Inflammatory macrophage (primary cell): ENCODE results near the gene SETD3.

Source experiments
- DNase-seq, 2 donors: peaks; one replicate each; pipeline ENCODE4 v3.0.0-alpha.2; 2020 to 2022
- total RNA-seq, 18 experiments: gene quantifications; one replicate each; lab custom pipeline; 2026; ENCODE audit warnings: mixed read lengths in 6 of 18, inconsistent platforms in 2 of 18; lab: John Stamatoyannopoulos, UW

SETD3 gene
- total RNA-seq, result 80.7 to 231 (median 184) reads per million in 18 experiments

DNA sequence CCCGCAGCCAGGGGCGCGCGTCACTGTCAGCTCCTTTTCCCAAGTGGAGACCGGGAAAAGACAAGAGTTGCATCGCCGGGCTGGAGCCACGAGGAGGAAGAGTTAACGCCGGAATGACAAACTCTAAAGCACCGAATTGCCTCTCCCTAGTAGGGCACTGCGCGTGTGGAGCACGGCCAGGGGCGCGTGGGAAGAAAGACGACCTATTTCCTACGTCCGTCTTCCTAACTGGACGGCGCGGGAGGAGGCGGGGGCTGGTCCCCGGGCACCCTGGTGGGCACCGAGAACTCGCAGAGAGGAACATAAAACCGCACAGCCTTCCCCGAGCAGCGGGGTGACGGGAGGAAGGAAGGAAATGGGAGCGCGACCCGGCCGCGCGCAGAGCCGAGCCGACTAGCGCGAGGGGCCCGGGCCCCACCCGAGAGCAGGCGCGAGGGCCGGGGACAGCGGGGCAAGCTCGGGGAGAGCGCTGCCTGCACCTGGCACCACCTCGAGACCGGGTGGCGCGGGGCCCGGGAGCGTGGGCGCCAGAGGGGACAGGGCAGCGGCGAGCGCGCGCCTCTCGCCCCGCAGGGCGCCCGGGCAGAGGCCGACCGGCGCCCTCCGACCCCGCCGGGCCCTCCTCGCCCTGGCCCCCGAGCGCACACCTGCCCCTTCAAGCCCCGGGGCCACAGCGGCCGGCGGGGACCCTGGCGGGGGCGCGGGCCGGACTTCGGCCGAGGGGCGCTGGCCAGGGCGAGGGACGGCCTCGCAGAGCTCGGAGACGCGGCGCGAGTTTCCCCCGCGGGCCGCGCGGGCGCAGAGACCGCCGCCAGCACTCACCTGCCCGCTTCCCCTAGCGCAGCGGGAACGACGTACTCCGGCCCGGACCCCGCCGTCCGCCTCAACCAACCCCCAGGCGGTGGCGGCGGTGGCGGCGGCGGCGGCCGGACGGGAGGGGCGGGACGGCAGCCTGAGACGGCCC lies at the start of gene SETD3:
TSS of gene SETD3 (minus strand) at position 954 of the 964 bp plus-strand sequence. CDS start 15,054 bp downstream, outside the sequence.
- DNase-seq, result peak; percentile 91 to 97

DNA sequence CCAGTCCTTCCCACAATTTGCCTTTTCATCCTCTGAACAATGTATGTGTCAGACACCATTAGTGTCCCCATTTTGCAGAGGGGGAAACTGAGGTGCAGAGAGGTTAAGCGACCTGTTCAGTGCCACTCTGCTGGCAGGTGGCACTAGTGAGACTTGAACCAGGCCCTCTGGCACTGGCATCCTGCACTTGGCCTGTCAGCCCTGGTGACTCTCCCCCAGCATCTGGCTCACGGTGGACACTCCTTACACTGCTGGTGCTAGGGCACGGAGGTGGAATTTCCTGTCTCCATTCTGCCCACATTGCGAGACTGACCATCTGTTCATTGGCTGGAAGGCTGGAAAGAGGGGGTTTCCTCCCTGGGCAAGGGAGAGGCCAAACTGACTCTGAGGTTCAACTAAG lies 49.2 kb upstream of the SETD3 start:
- no peak for DNase-seq

DNA sequence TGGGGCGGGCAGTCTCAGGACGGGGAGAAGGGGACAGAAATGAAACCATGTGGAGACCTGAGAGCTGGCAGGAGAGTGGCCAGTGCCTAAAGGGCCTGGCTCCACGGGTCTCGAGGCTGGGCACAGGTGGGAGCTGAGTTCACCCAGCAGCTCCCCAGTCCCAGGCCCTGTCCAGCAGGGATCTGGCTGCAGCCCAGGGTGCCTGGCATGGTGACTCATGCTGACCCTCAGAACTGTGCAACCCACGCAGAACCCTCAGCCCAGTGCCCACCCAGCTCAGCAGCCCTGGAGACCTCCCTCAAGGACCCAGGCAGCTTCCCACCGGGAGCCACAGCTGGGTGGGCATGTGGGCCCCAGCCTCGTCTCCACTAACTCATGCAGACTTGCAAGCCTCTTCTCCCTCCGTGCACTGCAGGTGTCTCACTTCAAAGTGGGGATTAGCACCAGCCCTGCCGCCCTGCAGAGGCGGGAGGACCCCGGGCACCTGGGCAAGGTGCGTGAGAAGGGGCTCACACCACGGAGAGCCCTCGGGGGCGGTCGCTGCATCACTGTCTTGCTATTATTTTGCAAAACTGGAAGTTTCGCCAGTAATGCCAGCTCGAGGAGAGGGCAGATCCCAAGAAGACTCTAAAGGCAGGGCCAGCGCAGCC lies 46.9 kb upstream of the SETD3 start:
- DNase-seq, result no peak

DNA sequence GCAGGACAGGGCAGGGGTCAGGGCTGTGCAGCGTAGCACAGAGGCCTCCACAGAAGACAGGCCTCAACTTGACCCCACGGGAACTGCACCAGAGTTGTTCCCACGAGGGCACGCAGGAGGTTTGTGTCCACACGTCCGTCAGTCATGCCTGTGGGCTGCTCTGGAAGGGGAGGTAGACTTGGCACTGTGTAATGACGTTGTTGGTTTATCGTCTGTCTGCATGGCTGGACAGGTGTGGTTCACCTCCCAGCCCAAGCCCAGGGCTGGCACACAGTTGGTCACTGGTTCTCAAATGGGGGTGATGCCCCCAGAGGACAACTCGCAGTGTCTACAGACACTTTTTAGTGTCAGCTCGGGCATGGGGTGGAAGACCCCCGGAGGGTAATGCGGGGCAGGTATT lies 46.4 kb upstream of the SETD3 start:
- DNase-seq, result no peak

DNA sequence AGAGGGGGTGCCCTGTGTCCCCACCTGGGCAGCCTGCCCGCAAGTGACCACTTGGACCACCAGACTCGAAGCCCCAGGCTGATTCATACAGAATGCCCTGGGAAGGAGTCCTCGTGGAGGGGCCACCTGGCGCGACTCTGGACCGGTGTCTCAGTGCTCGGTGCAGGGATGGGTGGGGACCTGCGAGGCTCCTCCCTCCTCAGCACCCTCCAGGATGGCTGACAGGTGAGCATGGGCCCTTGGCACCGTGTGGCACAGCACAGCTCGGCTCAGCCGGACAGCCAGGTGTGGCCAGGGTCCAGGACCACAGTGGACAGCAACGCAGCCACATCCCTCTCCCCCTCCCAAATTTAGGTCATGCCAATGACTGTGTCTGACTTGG lies 45.0 kb upstream of the SETD3 start:
- DNase-seq, result no peak

- DNase-seq, result no peak
Observed at GRCh38 chr14:99524804-99525698, 44.4 kb upstream of the SETD3 start.

GRCh38 chr14:99524091-99524661 lies 43.5 kb upstream of the SETD3 start:
- no peak for DNase-seq

GRCh38 chr14:99523704-99524055 lies 43.0 kb upstream of the SETD3 start:
- no peak for DNase-seq

GRCh38 chr14:99522934-99523703 lies 42.5 kb upstream of the SETD3 start:
- DNase-seq, result no peak

- no peak for DNase-seq
Observed at GRCh38 chr14:99522457-99522891, 41.8 kb upstream of the SETD3 start.

- DNase-seq, result no peak
Observed at GRCh38 chr14:99522025-99522401, 41.4 kb upstream of the SETD3 start.

- DNase-seq, result no peak
Observed at GRCh38 chr14:99521176-99522024, 40.7 kb upstream of the SETD3 start.

- DNase-seq, result no peak
Observed at GRCh38 chr14:99520571-99521081, 40.0 kb upstream of the SETD3 start.

- no peak for DNase-seq
Observed at GRCh38 chr14:99519931-99520421, 39.3 kb upstream of the SETD3 start.

DNA sequence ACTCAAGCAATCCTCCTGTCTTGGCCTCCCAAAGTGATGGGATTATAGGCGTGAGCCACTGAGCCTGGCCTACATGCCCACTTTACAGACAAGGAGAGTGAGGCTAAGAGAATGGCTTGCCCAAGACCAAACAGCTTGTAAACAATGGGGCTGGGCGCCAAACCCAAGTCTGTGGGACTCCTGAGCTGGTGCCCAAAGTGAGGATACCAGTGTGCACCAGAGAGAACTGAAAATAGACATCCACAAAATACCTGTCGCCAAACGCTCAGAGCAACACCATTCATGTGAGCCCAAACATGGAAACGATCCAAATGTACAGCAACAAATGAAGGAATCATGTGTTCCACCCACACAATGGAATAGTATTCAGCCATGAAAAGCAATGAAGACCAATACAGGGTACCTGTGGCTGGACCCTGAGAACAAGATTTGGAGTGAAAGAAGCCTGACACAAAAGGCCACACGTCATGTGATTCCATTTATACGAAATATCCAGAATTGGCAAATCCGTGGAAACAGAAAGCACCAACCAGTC lies 38.8 kb upstream of the SETD3 start:
- no peak for DNase-seq

DNA sequence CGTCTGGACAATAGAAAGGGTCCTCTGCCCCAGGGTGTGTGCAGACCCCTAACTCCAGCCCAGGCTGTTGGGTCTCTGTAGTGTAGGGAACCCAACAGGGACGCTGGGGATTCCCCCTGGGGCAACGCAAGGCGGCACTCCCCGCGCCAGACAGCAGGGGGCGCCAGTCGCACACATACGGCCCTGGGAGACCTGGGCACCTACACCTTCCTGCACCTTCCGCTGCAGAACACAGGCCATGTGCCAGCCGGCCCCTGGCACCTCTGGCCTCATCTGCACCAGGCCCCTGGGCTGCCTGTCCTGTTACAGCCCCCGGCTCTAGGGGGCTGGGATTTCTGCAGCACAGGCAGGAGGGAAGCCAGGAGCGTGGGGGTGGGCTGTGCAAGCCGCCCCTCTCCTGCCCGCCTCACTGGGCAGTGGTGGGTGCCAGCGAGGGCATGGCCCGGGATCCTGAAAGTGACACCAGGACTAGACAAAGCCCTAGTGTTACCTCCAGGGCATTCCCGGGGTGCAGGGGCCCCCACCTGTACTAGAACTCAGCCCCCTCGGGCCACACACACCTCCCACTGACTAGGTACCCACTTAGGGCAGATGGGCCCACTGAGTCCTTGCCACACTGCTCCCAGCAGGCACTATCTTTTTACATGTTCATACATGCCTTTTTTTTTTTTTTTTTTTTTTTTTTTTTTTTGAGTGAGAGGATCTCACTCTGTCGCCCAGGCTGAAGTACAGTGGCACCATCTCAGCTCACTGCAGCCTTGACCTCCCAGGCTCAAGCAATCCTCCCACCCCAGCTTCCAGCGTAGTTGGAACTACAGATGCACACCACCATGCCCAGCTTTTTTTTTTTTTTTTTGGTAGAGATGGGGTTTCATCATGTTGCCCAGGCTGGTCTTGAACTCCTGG lies 38.0 kb upstream of the SETD3 start:
- DNase-seq, result peak; percentile 56 to 64

- no peak for DNase-seq
Observed at GRCh38 chr14:99517643-99518381, 37.2 kb upstream of the SETD3 start.
